HEK293 (cell line): Measurements from ENCODE around the gene ZBED1.

Source experiments
- CTCF ChIP-seq: fragments of 450-650 bp; formaldehyde crosslinking; IDR thresholded peaks from 2 replicates; pipeline ENCODE4 v1.5.1; 2016; ENCODE audit warnings: missing biosample characterization, missing genetic modification characterization
- IKZF3 ChIP-seq: fragments of 450-650 bp; IDR thresholded peaks from 2 replicates; pipeline ENCODE4 v1.5.0; 2018; ENCODE audit warnings: missing biosample characterization, mild to moderate bottlenecking, missing genetic modification characterization, moderate library complexity
- MYNN ChIP-seq: fragments of 450-650 bp; formaldehyde crosslinking; IDR thresholded peaks from 2 replicates; pipeline ENCODE4 v1.5.1; 2016; ENCODE audit warnings: missing biosample characterization, missing genetic modification characterization, borderline replicate concordance
- REST ChIP-seq: fragments of 450-650 bp; formaldehyde crosslinking; IDR thresholded peaks from 2 replicates; pipeline ENCODE4 v1.5.1; 2016; ENCODE audit warnings: missing biosample characterization, missing genetic modification characterization
- ZBTB7A ChIP-seq: fragments of 450-650 bp; formaldehyde crosslinking; IDR thresholded peaks from 2 replicates; pipeline ENCODE4 v1.5.1; 2016; ENCODE audit warnings: low read depth, missing biosample characterization, missing genetic modification characterization
- ZFP69B ChIP-seq: fragments of 450-650 bp; formaldehyde crosslinking; IDR thresholded peaks from 2 replicates; pipeline ENCODE4 v1.5.1; 2016; ENCODE audit warnings: missing biosample characterization, missing genetic modification characterization
- ZNF223 ChIP-seq: fragments of 450-650 bp; formaldehyde crosslinking; IDR thresholded peaks from 2 replicates; pipeline ENCODE4 v1.5.1; 2016; ENCODE audit warnings: missing biosample characterization, missing genetic modification characterization
- ZNF239 ChIP-seq: fragments of 450-650 bp; formaldehyde crosslinking; IDR thresholded peaks from 2 replicates; pipeline ENCODE4 v1.5.1; 2016; ENCODE audit warnings: missing biosample characterization, missing genetic modification characterization
- ZNF37A ChIP-seq: fragments of 450-650 bp; IDR thresholded peaks from 2 replicates; pipeline ENCODE4 v1.5.1; 2018; ENCODE audit warnings: missing biosample characterization, missing genetic modification characterization
- ZNF398 ChIP-seq: fragments of 450-650 bp; formaldehyde crosslinking; IDR thresholded peaks from 2 replicates; pipeline ENCODE4 v1.5.1; 2017; ENCODE audit warnings: missing biosample characterization, missing genetic modification characterization
- ZNF549 ChIP-seq: fragments of 450-650 bp; IDR thresholded peaks from 2 replicates; pipeline ENCODE4 v1.5.1; 2018; ENCODE audit warnings: missing biosample characterization, missing genetic modification characterization, mild to moderate bottlenecking, inconsistent platforms, moderate library complexity
- ZNF777 ChIP-seq: fragments of 450-650 bp; formaldehyde crosslinking; IDR thresholded peaks from 2 replicates; pipeline ENCODE4 v1.5.1; 2017; ENCODE audit warnings: missing biosample characterization, missing genetic modification characterization, borderline replicate concordance

DNA sequence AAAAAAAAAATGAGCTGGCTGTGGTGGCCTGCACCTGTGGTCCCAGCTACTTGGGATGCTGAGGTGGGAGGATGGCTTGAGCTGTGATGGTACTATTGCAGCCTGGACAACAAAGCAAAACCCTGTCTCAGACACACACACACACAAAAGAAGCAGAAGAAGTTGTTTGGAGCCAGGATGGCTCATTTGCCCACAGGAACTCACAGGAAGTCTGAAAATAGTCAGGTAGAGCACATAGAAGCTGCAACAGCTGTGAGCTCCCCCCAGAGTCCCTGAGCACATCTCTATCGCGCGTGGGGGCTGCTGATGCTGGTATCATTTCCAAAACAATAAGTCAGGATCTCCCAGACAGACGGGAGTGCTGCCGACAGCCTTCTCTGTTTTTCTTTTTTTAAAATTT, 13.4 kb upstream of the ZBED1 start:
- TF ChIP-seq ZBTB7A (tag by site-specific recombination) = no peak
- no peak for TF ChIP-seq ZNF239 (tag by site-specific recombination)
- TF ChIP-seq ZNF549 = no peak
- no peak for TF ChIP-seq ZNF223
- no peak for TF ChIP-seq ZFP69B (tag by site-specific recombination)
- TF ChIP-seq ZNF37A = no peak
- no peak for TF ChIP-seq CTCF (tag by site-specific recombination)
- no peak for TF ChIP-seq REST
- no peak for TF ChIP-seq ZNF777 (tag by site-specific recombination)
- TF ChIP-seq IKZF3 (tag by site-specific recombination) = no peak
- TF ChIP-seq ZNF398 = no peak
- no peak for TF ChIP-seq MYNN (tag by site-specific recombination)
